Omental fat pad (tissue), 4 donors: ENCODE results near the gene TMEM130. TPM values are rescaled to one million over a fixed set of nuclear protein-coding genes. Genes with fewer than 3 reads are reported as not detected.
A peak's percentile ranks its signal among the peaks of the same experiment; 100 is the strongest.

Source experiments
- ATAC-seq: fragments of 150-250 bp; one replicate; pipeline ENCODE4 v1.9.1; 2016; ENCODE audit warnings: mild to moderate bottlenecking, moderate library complexity; ENCODE audit not compliant: low FRiP score
- DNase-seq: peaks from one replicate; pipeline ENCODE4 v3.0.0-alpha.2; 2019; ENCODE audit warnings: low spot score
- total RNA-seq, 4 donors: library from RNA; depleted of rRNA; stranded (reverse); fragments of >200 nt; gene quantifications; one replicate each; pipeline ENCODE4 v1.1.0, GENCODE V29; 2016
- TF ChIP-seq, protein P1 (sequence below), 3 donors: fragments of 450-650 bp; IDR thresholded peaks; one replicate each; pipeline ENCODE4 v1.5.1; 2016 to 2017; ENCODE audit warnings: antibody characterized with exemption in 3 of 3, mild to moderate bottlenecking in 3 of 3, moderate library complexity in 2 of 3

The TMEM130 gene
- total RNA-seq = under 1 TPM in 2 of 4 donors, not detected in 2; 0.19 to 0.24 TPM

DNA sequence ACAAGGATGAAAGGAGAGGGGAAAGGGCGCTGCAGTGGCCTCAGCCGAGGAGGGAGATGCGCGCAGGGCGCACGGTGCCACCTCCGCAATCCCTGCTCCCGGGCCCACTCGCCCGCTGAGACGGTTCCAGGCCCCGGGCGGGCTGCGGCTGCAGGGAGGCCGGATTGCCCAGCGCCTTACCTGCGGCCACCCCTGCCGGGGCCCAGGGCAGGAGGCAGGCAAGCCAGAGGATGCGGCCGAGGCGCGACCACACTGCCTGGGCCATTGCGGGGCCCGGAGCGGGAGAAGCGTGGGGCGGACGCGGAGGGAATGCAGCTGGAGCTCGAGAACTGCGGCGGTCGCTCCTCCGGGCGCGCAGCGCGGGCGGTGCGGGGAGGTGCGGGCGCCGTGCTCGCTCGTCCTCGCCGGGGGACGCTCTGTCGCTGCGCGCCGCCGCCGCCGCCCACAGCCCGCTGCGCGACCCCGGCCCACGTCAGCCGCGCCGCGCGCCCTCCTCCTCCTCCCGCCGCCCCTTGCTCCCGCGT, at the start of gene TMEM130:
TMEM130 (minus strand) TSS at position 418 of the 524 bp plus-strand sequence; CDS start at position 265, 153 bp downstream.
- ATAC-seq (peak; percentile 37), DNase-seq (no peak)
- TF ChIP-seq, protein P1, sequence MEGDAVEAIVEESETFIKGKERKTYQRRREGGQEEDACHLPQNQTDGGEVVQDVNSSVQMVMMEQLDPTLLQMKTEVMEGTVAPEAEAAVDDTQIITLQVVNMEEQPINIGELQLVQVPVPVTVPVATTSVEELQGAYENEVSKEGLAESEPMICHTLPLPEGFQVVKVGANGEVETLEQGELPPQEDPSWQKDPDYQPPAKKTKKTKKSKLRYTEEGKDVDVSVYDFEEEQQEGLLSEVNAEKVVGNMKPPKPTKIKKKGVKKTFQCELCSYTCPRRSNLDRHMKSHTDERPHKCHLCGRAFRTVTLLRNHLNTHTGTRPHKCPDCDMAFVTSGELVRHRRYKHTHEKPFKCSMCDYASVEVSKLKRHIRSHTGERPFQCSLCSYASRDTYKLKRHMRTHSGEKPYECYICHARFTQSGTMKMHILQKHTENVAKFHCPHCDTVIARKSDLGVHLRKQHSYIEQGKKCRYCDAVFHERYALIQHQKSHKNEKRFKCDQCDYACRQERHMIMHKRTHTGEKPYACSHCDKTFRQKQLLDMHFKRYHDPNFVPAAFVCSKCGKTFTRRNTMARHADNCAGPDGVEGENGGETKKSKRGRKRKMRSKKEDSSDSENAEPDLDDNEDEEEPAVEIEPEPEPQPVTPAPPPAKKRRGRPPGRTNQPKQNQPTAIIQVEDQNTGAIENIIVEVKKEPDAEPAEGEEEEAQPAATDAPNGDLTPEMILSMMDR (IDR thresholded peaks at IDR 0.05) = no peak

DNA sequence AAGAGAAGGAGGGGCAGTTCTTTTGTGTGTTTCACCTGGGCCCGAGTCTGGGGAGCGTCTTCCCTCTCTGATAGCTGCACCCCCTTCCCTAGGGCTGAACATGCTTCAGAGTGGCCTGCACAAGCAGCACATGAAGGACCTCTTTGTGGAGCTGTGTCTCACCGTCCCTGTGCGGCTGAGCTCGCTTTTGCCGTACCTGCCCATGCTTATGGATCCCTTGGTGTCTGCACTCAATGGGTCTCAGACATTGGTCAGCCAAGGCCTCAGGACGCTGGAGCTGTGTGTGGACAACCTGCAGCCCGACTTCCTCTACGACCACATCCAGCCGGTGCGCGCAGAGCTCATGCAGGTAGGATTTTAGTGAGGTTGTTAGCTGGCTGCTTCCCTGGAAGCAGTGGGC, 47.5 kb upstream of the TMEM130 start:
- TF ChIP-seq, protein P1 (IDR thresholded peaks at IDR 0.05) = no peak
- no peak for ATAC-seq
- no peak for DNase-seq

GRCh38 chr7:98913612-98914011, 43.8 kb upstream of the TMEM130 start:
- no peak for DNase-seq
- TF ChIP-seq, protein P1 (IDR thresholded peaks at IDR 0.05) = no peak
- no peak for ATAC-seq

GRCh38 chr7:98913026-98913425, 43.2 kb upstream of the TMEM130 start:
- DNase-seq = no peak
- no peak for ATAC-seq
- TF ChIP-seq, protein P1 (IDR thresholded peaks at IDR 0.05) = no peak

DNA sequence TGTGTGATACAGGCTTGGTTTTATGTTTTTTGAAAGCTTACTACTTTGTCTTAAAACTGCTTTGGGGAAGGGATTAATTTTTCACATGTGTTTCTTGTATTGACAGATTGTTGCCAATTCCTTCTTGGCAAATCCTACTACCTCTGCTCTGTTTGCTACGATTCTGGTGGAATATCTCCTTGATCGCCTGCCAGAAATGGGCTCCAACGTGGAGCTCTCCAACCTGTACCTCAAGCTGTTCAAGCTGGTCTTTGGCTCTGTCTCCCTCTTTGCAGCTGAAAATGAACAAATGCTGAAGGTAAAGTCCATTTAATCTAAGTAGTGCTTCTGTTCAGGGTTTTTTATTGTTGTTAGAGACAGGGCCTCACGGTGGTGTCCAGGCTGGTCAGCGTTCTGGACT, 42.1 kb upstream of the TMEM130 start:
- TF ChIP-seq, protein P1 (IDR thresholded peaks at IDR 0.05) = no peak
- no peak for ATAC-seq
- DNase-seq = no peak

- ATAC-seq (no peak), DNase-seq (no peak)
These were observed 40.6 kb upstream of the TMEM130 start for GRCh38 chr7:98910427-98910826.

GRCh38 chr7:98909487-98909886, 39.7 kb upstream of the TMEM130 start:
- DNase-seq (no peak), ATAC-seq (no peak)
- TF ChIP-seq, protein P1 (IDR thresholded peaks at IDR 0.05) = no peak

More at GRCh38 chr7:98910427-98910826, 40.6 kb upstream of the TMEM130 start:
- TF ChIP-seq, protein P1 (IDR thresholded peaks at IDR 0.05) = no peak
